Skeletal muscle tissue (tissue), 5 donors: ENCODE measurements around the gene TMEM41B. TPM values are rescaled to one million over a fixed set of nuclear protein-coding genes. Genes with fewer than 3 reads are reported as not detected.
"Not testable (repeated sequence)": the region's sequence is repeated elsewhere in the genome, so short reads cannot be mapped to it uniquely, and the experiment has no call there.

Experiments used
- H3K27ac ChIP-seq: one replicate; pipeline ENCODE4 v1.7.0; 2013; ENCODE audit warnings: mild to moderate bottlenecking, low read depth, low read length, inconsistent platforms
- H3K27me3 ChIP-seq, 3 donors: one replicate each; pipeline ENCODE4 v1.7.0; 2013; ENCODE audit warnings: low read length in 3 of 3; ENCODE audit not compliant: control insufficient read depth in 3 of 3, insufficient read depth in 3 of 3
- H3K36me3 ChIP-seq, 3 donors: one replicate each; pipeline ENCODE4 v1.7.0; 2013; ENCODE audit warnings: low read length in 3 of 3; ENCODE audit not compliant: control insufficient read depth in 3 of 3, insufficient read depth in 3 of 3
- H3K4me1 ChIP-seq, 3 donors: one replicate each; pipeline ENCODE4 v1.7.0; 2013; ENCODE audit warnings: low read length in 3 of 3, mild to moderate bottlenecking in 3 of 3; ENCODE audit not compliant: control insufficient read depth in 3 of 3, insufficient read depth in 3 of 3
- H3K4me3 ChIP-seq, 3 donors: one replicate each; pipeline ENCODE4 v1.7.0; 2013; ENCODE audit warnings: low read length in 3 of 3
- H3K9ac ChIP-seq, 3 donors: one replicate each; pipeline ENCODE4 v1.7.0; 2013; ENCODE audit warnings: low read length in 3 of 3, mild to moderate bottlenecking in 3 of 3, moderate library complexity in 2 of 3, low read depth in 1 of 3
- H3K9me3 ChIP-seq, 3 donors: one replicate each; pipeline ENCODE4 v1.7.0; 2013; ENCODE audit warnings: low read length in 3 of 3; ENCODE audit not compliant: control insufficient read depth in 3 of 3
- small RNA-seq: library from RNA; depleted of rRNA; stranded (forward); fragments of <200 nt; gene quantifications from one replicate; pipeline ENCODE3, GENCODE V24; 2014
- total RNA-seq: library from RNA; depleted of rRNA; stranded (reverse); fragments of >200 nt; gene quantifications from one replicate; pipeline ENCODE4 v1.2.3, GENCODE V29; 2014
- donor health status: Osteomylitis.

The TMEM41B gene
- total RNA-seq, 1 donor from 2014 or later, result 23.0 TPM

DNA sequence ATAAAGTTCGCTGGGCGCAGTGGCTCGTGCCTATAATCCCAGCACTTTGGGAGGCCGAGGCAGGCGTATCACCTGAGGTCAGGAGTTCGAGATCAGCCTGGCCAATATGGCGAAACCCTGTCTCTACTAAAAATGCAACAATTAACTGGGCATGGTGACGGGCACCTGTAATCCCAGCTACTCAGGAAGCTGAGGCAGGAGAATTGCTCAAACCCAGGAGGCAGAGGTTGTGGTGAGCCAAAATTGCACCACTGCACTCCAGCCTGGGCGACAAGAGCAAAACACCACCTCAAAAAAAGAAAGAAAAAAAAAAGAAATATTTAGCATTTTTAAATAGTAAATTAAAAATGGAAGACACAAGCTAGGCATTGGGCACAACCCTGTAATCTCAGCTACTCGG is 78.2 kb downstream of the TMEM41B start:
- not testable (repeated sequence) for H3K9me3 ChIP-seq, H3K27me3 ChIP-seq, H3K36me3 ChIP-seq, H3K4me3 ChIP-seq, H3K4me1 ChIP-seq, H3K27ac ChIP-seq, H3K9ac ChIP-seq

DNA sequence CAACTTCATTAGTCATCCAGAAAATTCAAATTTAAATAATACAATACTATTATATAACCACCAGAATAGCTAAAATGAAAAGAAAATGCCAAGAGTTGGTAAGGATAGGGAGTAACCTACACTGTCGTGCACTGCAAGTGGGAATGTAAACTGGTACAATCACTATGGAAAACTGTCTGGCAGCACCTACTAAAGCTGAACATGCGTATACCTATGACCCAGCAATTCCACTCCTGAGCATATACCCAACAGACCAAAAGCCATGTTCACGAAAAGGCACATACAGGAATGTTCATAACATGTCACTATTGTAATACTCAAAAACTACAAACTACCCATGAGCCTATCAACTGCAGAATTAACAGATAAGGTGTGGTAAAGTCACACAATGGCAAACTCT is 81.9 kb downstream of the TMEM41B start:
- H3K27me3 ChIP-seq, result no peaks in the 10 kb centered on the region
- H3K9me3 ChIP-seq, result no peaks in the 10 kb centered on the region
- no peak overlapping the region for H3K4me3 ChIP-seq
- no peaks in the 10 kb centered on the region for H3K36me3 ChIP-seq
- H3K9ac ChIP-seq, result no peak overlapping the region
- H3K27ac ChIP-seq, result no peak overlapping the region
- H3K4me1 ChIP-seq, result peaks cover 7 to 16% (median 9%) of the 10 kb centered on the region in 3 donors

DNA sequence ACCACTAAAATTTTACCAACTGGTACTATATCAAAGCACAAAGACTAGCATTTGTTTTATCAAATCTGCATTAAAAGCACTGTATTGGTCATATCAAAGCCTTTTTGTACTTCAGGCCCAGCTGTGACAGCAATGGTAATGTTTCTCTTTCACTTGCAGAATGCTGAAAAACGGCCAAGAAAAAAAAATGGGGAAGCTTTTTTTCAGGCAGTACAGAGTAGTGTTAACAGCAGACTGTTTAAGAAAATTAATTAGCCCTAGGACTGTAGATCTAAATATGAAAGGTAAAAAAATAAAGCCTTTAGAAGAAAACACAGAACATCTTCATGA is 82.6 kb downstream of the TMEM41B start:
- Histone ChIP-seq H3K4me1 (peaks cover 7 to 16% (median 9%) of the 10 kb centered on the region in 3 donors), H3K27ac (no peak overlapping the region), H3K4me3 (peak overlapping the region in 1 of 3 donors; percentile 24), H3K9ac (peak overlapping the region in 1 of 3 donors; percentile 59), H3K9me3 (no peaks in the 10 kb centered on the region), H3K27me3 (no peaks in the 10 kb centered on the region), H3K36me3 (no peaks in the 10 kb centered on the region)

Small RNAs within 50 kb of the gene (small RNA-seq; reads per million reads assigned to genes)
- gene RF00017, result not detected

Other genes starting within 250 kb of the TMEM41B start
- gene SCUBE2, start 223.0 kb downstream of the TMEM41B start, total RNA-seq, result 37.1 TPM
- 118 TPM for gene DENND5A, start 49.2 kb downstream of the TMEM41B start, total RNA-seq
- gene IPO7, start 70.1 kb upstream of the TMEM41B start, total RNA-seq, result 107 TPM
- gene ZNF143, start 146.4 kb upstream of the TMEM41B start, total RNA-seq, result 18.8 TPM